HG03066 (cell line): Measurements from ENCODE around the gene CARD11.
"Not testable (repeated sequence)": the region's sequence is repeated elsewhere in the genome, so short reads cannot be mapped to it uniquely, and the experiment has no call there.

Source experiments
- ATAC-seq: cut with Tn5 transposase; IDR thresholded peaks from one replicate; pipeline ENCODE4 v1.9.1; 2021; ENCODE audit warnings: low read depth; ENCODE audit not compliant: unreplicated experiment

CARD11 gene

GRCh38 chr7:3025616-3026015 lies 18.1 kb downstream of the CARD11 start:
- ATAC-seq: no peak

- ATAC-seq: no peak
Measured at GRCh38 chr7:3021825-3022224, 21.8 kb downstream of the CARD11 start.

DNA sequence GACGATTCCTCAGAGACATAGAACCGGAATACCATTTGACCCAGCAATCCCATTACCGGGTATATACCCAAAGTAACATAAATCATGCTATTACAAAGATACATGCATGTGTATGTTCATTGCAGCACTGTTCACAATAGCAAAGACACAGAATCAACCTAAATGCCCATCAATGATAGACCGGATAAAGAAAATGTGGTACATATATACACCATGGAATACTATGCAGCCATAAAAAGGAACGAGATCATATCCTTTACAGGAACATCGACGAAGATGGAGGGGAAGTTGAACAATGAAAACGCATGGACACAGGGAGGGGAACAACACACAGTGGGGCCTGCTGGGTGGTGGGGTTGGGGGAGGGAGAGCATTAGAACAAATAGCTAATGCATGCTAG lies 22.4 kb downstream of the CARD11 start:
- ATAC-seq: not testable (repeated sequence)

DNA sequence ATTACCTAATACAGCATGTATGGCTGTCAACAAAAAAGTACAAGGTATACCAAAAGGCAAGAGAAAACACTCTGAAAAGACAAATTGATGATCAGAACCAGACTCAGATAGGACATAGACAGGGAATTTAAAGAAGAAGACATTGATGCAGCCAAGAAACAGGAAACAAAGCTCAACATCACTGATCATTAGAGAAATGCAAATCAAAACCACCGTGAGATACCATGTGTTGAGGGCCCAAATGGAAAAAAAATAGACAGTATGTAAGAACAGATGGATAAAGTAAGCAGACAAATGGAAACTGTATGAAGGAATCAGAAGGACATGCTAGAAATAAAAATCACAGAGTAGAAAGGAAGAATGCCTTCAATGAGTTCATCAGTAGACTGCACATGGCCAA lies 23.3 kb downstream of the CARD11 start:
- no peak for ATAC-seq

DNA sequence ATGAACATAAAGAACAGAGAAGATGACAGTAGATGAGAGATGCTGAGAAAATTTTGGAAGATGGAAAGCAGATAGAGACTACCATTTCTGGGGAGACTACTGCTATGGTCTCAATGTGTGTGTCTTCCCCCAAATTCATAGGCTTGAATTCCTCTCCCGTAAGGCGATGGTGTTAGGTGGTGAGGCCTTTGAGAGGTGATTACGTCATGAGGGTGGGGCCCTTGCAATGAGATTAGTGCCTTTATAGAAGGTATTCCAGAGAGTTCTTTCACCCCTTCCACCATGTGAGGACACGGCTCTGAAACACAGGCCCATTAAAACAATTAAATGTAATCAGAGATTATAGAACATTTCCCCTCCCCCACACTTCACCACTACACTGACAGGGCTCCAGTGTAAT lies 23.9 kb downstream of the CARD11 start:
- no peak for ATAC-seq

- ATAC-seq: no peak
Measured at GRCh38 chr7:3013975-3014792, 29.5 kb downstream of the CARD11 start.

- no peak for ATAC-seq
Measured at GRCh38 chr7:3011211-3011852, 32.3 kb downstream of the CARD11 start.

DNA sequence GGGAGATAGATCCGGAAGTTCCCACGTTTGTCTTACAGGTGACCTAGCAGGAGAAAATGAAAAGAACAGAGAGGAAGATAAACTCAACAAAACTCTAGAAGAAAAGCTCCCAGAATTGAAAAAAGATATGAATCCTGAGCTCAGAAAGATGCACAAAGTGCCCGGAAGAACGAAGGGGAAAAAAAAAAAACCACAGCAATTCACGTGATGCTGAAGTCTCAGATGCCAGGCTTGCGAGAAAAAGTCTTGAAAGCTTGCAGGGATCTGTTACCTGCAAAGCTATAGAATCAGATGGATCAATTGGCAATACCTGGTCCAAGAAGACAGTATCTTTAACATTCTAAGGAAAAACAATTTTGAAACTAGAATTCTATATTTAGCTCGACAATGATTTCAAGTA lies 33.5 kb downstream of the CARD11 start:
- ATAC-seq: no peak

DNA sequence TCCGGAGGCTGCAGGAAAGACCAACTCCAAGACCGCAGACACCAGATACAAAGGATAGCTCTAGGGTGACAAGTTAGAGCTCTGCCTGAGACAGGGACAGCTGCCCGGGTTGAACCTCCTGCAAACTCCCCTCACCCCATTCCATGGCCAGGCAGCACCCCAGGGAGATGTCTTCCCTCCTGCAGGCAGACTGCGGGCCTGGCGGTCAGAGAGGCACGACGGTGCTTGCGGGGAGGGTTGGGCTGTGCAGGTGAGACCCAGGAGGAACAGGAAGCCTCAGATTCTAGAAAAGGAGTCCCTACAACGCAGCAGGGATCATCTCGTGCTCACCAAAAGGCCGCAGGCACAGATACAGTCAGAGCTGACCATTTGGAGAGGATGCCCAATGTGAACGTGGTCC lies 34.6 kb downstream of the CARD11 start:
- ATAC-seq: no peak

DNA sequence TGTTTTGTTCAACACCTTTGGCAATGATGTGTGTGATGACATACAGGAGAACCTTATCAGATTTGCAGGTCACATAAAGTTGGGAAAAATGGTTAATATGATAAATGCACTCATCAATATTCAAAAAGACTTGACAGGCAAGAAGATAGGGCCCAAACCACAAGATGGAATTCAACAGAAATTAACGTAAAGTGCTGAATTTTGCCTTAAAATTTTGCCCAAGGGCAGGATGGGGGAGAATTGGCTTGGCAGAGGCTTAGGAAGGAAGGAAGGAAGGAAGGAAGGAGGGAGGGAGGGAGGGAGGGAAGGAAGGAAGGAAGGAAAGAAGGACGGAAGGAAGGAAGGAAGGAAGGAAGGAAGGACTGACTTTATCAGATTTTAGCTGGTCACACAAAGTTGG lies 35.3 kb downstream of the CARD11 start:
- no peak for ATAC-seq

DNA sequence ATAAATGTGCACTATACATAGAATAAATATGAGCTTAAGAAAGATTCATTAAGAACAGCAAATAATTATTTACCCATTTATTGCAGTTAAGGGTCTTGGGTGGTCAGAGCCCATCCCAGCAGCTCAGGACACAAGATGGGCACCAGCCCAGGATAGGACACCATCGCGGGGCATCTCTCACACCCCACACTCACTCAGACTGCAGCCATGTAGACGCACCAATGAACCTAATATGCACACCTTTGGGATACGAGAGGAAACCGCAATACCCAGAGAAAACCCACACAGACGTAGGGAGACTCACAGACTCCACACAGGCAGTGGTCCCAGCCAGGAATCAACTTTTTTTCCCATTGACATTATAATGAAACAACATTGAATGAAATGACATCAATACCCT lies 36.0 kb downstream of the CARD11 start:
- no peak for ATAC-seq

- no peak for ATAC-seq
Measured at GRCh38 chr7:3005257-3005656, 38.4 kb downstream of the CARD11 start.

- no peak for ATAC-seq
Measured at GRCh38 chr7:3003936-3004335, 39.7 kb downstream of the CARD11 start.

DNA sequence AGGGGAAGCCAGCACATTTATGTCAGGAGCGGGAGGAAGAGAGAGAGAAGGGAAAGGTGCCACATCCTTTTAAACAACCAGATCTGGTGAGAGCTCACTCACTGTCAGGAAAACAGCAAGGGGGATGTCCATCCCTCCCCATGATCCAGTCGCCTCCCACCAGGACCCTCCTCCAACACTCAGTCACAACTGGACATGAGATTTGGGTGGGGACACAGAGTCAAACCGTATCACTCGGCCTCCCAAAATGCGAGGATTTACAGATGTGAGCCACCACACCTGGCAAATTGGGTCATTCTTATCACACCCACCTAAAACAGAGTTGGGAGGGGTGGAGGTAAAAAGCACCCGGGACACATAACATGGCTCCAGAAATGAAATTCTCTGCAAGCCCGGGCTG lies 41.0 kb downstream of the CARD11 start:
- ATAC-seq: no peak

DNA sequence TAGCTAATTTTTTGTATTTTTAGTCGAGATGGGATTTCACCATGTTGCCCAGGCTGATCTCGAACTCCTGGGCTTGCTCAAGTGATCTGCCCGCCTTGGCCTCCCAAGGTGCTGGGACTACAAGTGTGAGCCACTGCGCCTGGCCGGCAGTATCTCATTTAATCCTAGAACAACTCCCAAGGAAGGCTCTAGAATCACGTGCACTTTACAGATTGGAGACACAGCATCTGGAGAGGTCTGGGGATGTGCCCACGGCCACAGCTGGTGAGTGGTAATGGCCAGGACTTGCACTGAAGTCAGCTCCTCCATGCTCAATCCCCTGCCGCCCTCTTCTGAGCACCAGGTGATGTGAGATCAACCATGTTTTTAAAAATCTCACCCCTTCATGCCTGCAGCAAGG lies 43.1 kb downstream of the CARD11 start:
- no peak for ATAC-seq

DNA sequence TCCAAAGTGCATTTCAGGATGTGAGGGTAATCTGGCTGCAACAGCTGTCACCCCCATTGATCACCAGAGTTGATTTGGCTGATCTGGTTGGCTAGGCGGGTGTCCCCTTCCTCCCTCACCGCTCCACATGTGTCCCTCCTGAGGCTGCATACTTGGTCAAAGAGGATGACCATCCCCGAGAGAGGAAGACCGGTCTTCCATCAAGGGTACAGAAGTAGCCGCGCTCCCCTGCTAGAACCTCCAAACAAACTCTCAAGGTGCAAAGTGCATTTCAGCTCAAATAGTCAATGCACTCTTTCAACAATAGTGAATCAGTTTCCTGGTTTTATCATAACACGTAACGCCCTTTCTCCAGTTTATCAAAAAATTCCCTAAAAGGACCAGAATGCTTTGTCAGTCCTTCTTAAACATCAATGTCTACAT lies 44.6 kb downstream of the CARD11 start:
- no peak for ATAC-seq

DNA sequence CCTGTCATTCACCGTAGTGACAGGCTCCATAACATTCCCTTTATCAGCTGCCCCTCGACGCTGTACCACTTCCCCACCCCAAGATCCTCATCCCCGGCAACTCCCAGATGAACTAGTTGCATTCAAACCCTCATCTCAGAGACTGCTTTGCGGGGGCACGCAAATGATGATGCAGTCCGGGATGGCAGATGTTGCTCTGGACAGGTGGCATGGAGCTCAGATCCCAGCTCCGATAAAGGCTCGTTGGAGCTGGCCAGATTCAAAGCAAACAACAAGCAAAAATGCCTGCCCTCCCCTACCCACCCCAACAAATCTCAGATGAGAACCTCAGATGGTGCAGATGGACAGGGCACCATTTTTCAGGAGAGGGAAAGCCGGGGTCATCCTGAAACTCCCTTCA lies 46.7 kb downstream of the CARD11 start:
- ATAC-seq: no peak

- no peak for ATAC-seq
Measured at GRCh38 chr7:2996141-2996540, 47.5 kb downstream of the CARD11 start.

DNA sequence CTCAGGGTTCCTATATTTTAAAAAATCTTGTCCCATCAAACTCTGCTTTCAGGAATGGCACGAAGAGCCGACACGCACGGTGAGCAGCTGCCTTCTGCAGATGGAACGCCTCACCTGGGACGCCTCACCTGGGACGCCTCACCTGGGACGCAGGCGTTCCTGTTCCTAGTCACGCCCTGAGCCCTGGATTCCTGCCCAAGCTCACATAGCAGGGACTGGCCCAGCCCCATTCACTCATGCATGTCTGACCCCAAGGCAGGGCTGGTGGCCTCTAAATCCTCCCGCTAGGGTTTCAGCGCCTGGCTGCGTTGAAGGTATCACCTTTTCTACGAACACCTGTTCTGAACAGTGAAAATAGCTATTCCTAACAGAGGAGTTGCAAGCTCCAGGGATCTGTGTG lies 49.8 kb downstream of the CARD11 start:
- no peak for ATAC-seq

GRCh38 chr7:2993396-2993795 lies 50.3 kb downstream of the CARD11 start:
- ATAC-seq: no peak

GRCh38 chr7:2990949-2991470 lies 52.7 kb downstream of the CARD11 start:
- ATAC-seq: no peak

DNA sequence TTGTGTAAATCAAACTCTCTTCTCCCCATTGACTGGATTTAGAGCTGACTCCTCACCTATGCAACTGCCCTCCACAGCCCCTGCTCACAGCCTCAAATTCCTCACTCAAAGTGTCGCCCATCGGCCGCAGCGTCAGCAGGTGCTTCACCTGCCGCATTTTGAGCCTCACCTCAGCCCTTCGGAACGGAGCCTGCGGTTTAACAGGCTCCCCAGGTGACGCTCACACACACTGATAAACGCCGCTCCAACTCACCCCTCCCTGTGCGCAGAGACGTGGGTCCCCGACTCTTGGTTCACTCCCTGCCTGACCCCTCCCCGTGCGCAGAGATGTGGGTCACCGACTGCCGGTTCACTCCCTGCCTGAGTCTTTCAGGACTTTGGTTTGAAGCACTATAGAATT lies 57.1 kb downstream of the CARD11 start:
- no peak for ATAC-seq
